GM12874 (cell line): ENCODE data around the gene VEGFC.

Source experiments
- TF ChIP-seq, protein P1 (sequence below): IDR thresholded peaks from 2 replicates; pipeline ENCODE4 v1.5.1; 2011; ENCODE audit warnings: low read depth, mild to moderate bottlenecking, control low read depth, low read length, moderate library complexity; ENCODE audit not compliant: insufficient read depth

Gene VEGFC

DNA sequence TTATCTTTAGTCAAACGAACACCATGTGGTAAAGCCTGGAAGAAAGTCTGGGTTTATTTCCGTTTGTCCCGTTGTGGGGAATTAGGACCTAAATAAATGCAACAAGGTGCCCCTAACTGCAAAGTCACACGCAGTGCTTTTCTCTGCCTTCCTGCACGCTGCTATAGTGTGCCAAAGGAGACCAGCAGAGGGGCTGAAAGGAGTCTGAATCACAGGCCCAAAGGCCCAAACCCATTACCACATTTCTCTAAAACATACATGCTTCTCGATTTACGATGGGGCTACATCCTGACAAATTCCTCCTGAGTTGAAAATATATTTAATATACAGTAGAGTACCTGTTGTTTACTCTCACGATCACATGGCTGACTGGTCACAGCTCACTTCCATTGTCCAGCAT lies 4.5 kb downstream of the VEGFC start:
- TF ChIP-seq, protein P1, sequence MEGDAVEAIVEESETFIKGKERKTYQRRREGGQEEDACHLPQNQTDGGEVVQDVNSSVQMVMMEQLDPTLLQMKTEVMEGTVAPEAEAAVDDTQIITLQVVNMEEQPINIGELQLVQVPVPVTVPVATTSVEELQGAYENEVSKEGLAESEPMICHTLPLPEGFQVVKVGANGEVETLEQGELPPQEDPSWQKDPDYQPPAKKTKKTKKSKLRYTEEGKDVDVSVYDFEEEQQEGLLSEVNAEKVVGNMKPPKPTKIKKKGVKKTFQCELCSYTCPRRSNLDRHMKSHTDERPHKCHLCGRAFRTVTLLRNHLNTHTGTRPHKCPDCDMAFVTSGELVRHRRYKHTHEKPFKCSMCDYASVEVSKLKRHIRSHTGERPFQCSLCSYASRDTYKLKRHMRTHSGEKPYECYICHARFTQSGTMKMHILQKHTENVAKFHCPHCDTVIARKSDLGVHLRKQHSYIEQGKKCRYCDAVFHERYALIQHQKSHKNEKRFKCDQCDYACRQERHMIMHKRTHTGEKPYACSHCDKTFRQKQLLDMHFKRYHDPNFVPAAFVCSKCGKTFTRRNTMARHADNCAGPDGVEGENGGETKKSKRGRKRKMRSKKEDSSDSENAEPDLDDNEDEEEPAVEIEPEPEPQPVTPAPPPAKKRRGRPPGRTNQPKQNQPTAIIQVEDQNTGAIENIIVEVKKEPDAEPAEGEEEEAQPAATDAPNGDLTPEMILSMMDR: no peak

DNA sequence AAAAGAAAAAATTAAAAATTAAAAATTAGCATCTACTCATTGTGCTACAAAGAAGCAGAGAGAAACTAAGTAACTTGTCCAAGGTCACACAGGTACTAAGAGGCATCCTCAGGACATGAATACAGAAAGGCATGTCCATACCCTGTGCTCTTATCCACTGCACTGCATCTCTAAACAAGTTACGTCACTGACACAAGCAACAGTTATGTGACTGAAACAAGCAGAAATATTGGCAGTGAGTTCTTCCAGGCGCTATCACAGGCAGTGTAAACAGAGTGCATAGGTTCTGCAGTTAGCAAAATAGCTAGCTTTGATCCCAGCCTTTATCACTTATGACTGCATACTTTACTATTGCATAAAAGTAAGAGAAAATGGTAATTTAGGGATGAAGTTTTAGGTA lies 7.9 kb downstream of the VEGFC start:
- TF ChIP-seq, protein P1: no peak

DNA sequence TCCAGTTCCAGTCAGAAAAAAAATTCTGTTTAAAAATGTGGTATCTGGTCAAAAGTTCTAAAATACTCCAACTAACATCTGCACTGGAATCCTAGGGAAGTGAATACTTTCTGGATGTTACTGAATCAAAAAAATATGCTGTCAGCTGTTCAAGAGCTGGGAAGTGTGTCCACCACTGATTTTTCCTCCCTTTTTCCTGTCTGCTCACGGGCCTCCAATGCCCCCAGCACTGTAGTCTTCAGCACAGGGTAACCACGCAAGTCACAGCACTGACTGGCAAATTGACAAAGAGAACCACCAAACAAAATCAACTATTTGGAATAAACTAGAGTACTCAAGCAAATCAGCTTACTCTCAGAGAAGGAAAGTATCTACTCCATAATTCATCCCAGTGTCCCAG lies 9.9 kb downstream of the VEGFC start:
- TF ChIP-seq, protein P1: no peak

DNA sequence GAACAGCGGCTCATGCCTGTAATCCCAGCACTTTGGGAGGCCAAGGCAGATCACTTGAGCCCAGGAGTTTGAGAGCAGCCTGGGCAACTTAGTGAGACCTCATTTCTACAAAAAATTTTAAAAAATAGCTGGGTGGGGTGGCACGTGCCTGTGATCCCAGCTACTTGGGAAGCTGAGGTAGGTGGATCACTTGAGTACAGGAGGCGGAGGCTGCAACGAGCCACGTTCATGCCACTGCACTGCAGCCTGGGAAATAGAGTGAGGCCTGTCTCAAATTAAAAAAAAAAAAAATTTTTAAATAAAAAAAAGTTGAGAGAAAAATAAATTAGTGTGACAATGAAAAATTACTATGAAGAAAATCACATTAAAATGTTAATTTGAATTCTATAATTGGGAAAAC lies 10.5 kb downstream of the VEGFC start:
- TF ChIP-seq, protein P1: no peak

DNA sequence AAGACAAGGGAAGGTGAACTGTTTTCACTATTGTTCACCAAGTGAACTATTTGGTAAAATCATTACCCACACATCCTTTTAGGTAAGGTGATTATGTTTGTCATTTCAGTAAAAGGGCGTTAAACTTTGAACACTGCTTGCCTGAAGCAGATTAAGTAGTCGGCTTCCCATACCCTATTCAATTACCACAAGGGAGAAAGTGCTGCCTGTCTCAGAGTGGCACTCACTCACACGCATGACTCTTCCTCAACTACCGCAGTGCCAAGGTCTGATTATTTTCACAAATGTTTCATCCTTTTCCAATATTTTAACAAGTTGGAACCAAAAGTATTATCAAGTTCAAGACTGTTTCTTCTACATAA lies 11.0 kb downstream of the VEGFC start:
- TF ChIP-seq, protein P1: no peak

DNA sequence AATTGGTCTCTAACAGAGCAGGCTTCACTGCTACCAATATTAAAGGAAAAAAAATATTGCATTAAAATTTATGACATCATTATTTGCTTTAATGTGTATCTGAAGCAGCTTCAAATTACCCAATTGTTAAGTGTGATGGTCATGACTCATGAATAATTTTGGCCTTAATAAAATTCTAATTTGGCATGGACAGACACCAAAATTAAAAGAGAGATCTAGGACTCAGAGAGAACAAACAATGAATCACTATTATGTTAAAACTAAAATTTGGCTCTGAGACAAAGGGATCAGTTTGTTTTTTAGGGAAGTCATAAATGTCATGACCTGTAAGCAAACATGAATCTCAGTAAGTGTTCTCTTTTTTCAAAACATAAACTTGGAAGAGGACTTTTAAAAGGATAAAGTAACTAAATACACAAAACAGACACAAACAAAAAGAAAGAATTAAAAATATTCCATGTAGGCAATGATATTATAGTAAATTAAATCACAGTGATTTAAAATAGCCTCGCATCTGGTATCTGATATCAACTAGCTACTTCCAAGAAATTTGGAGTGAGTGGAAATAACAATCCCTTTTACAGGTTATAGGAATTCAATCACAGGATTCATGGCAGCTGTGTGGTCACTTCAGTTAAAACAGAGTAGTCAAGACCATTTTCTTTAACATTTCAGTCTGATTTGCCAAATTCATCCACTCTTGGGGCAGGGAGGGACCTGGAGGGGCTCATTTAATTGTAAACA lies 11.6 kb downstream of the VEGFC start:
- TF ChIP-seq, protein P1: no peak

DNA sequence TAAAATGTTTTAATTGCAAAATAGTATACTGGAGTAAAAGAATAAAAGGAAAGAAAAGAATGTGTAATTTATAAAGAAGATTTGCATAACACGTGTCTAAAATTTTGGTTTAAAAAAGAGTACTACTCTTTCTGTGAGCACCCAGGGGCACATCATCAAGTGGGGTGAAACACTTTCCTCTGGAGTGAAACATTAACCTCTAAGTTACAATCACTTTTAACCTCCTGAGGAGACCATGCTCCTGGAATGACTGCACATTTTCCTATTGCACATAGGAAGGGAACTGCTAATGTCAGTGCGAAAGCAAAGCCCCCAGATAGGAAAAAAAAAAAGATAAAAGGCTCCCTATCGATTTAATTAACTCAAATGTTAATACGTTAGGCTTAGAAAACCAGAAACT lies 13.3 kb downstream of the VEGFC start:
- TF ChIP-seq, protein P1: no peak
